GM12878 (cell line): ENCODE results near the gene NUDT9. TPM values are rescaled to one million over a fixed set of nuclear protein-coding genes. Genes with fewer than 3 reads are reported as not detected.
"Not testable (repeated sequence)": the region's sequence is repeated elsewhere in the genome, so short reads cannot be mapped to it uniquely, and the experiment has no call there.

Source experiments
- ATAC-seq: fragments of 200-7000 bp; cut with Tn5 transposase; 3 replicates; pipeline ENCODE4 v1.9.1; 2020; ENCODE audit warnings: mild to moderate bottlenecking, moderate library complexity
- BruUV-seq: library from RNA; stranded (reverse); fragments of 400-500 nt; replicated peaks from 2 replicates; lab custom pipeline; 2021; lab: Mats Ljungman, UMichigan
- CTCF ChIA-PET: fragments of 300-600 bp; sonication (Branson Sonifier 250); formaldehyde crosslinking; extraction: SDS; loops from one replicate; lab custom pipeline; 2021; ENCODE audit warnings: inconsistent platforms; lab: Yijun Ruan, JAX
- POLR2A ChIA-PET: fragments of 350-600 bp; formaldehyde crosslinking; extraction: SDS; loops from one replicate; lab custom pipeline; 2021; ENCODE audit warnings: inconsistent platforms; lab: Charles Lee
- RAD21 ChIA-PET: fragments of 300-600 bp; sonication (Branson Sonifier 250); formaldehyde crosslinking; loops from one replicate; lab custom pipeline; 2023; ENCODE audit warnings: antibody characterized with exemption; ENCODE audit not compliant: unreplicated experiment; lab: Charles Lee
- SMC1A ChIA-PET: fragments of 300-600 bp; sonication (Branson Sonifier 250); formaldehyde crosslinking; loops from one replicate; lab custom pipeline; 2023; ENCODE audit not compliant: unreplicated experiment, uncharacterized antibody; lab: Charles Lee
- DNase-seq: peaks from one replicate; pipeline ENCODE4 v3.0.0-alpha.2; 2011; ENCODE audit warnings: low read depth, low spot score
- FAIRE-seq: peaks from 3 replicates; lab custom pipeline; 2011; peaks lifted over from hg19 to GRCh38; lab: Jason Lieb, UNC
- H2AFZ ChIP-seq: 2 replicates; pipeline ENCODE4 v1.6.0; 2011; ENCODE audit warnings: low read depth, low read length, control low read depth; ENCODE audit not compliant: control insufficient read depth
- H3K27ac ChIP-seq: 2 replicates; pipeline ENCODE4 v1.5.1; 2011; ENCODE audit warnings: control low read depth; ENCODE audit not compliant: control insufficient read depth, insufficient read depth
- H3K27me3 ChIP-seq, 2 experiments: replicated peaks in 1 of 2; 2 replicates each; pipeline versions ENCODE4 v1.6.0 to v1.6.1; 2011; ENCODE audit warnings: low read length in 1 of 2; ENCODE audit not compliant: control insufficient read depth in 2 of 2, insufficient read depth in 2 of 2
- H3K36me3 ChIP-seq, 2 experiments: 2 replicates each; pipeline ENCODE4 v1.5.1; 2011; ENCODE audit warnings: low read length in 1 of 2; ENCODE audit not compliant: control insufficient read depth in 2 of 2, insufficient read depth in 2 of 2
- H3K4me1 ChIP-seq: 2 replicates; pipeline ENCODE4 v1.6.1; 2011; ENCODE audit warnings: mild to moderate bottlenecking, low read length, moderate library complexity, mixed read lengths; ENCODE audit not compliant: control insufficient read depth, insufficient read depth
- H3K4me2 ChIP-seq: 2 replicates; pipeline ENCODE4 v1.6.0; 2011; ENCODE audit warnings: control low read depth; ENCODE audit not compliant: control insufficient read depth, insufficient read depth
- H3K4me3 ChIP-seq: fragments of 200-600 bp; sonication (generic); 2 replicates; pipeline ENCODE4 v1.5.1; 2016
- H3K79me2 ChIP-seq: 2 replicates; pipeline ENCODE4 v1.6.0; 2011; ENCODE audit warnings: low read length; ENCODE audit not compliant: control insufficient read depth, insufficient read depth
- H3K9ac ChIP-seq: 2 replicates; pipeline ENCODE4 v1.8.0; 2011; ENCODE audit warnings: low read length, control low read depth, mixed read lengths; ENCODE audit not compliant: control insufficient read depth, insufficient read depth
- H3K9me3 ChIP-seq: replicated peaks from 3 replicates; pipeline ENCODE4 v1.5.1; 2011; ENCODE audit warnings: mild to moderate bottlenecking, low read length; ENCODE audit not compliant: control insufficient read depth, insufficient read depth
- H4K20me1 ChIP-seq: 2 replicates; pipeline ENCODE4 v1.6.0; 2011; ENCODE audit not compliant: control insufficient read depth, insufficient read depth
- BCL11A ChIP-seq: IDR thresholded peaks from 2 replicates; pipeline ENCODE4 v1.6.1; 2011; ENCODE audit warnings: low read depth, low read length
- BRCA1 ChIP-seq: IDR thresholded peaks from 2 replicates; pipeline ENCODE4 v1.6.1; 2011; ENCODE audit warnings: low read depth, low read length, improper control_type of control experiment
- SKIL ChIP-seq: fragments of 450-650 bp; IDR thresholded peaks from 2 replicates; pipeline ENCODE4 v1.6.1; 2017; ENCODE audit warnings: mild to moderate bottlenecking, low read depth, inconsistent platforms; ENCODE audit not compliant: poor library complexity, severe bottlenecking
- SMAD1 ChIP-seq: fragments of 450-650 bp; IDR thresholded peaks from 2 replicates; pipeline ENCODE4 v1.6.1; 2018; ENCODE audit warnings: mild to moderate bottlenecking, low read depth; ENCODE audit not compliant: partially characterized antibody
- YBX1 ChIP-seq: fragments of 450-650 bp; IDR thresholded peaks from 2 replicates; pipeline ENCODE4 v1.6.1; 2016; ENCODE audit warnings: antibody characterized with exemption
- ZNF622 ChIP-seq: fragments of 450-650 bp; IDR thresholded peaks from 2 replicates; pipeline ENCODE4 v1.6.1; 2017; ENCODE audit warnings: mild to moderate bottlenecking, inconsistent platforms
- WGBS: methylation state at CpG from one replicate; pipeline ENCODE4 v1.1.6; 2016; ENCODE audit warnings: low lambda C conversion rate; ENCODE audit not compliant: insufficient replicate concordance, insufficient coverage; ENCODE audit errors: missing lambda C conversion rate; 5-methylcytosine and 5-hydroxymethylcytosine counted together
- in situ Hi-C: fragments of 300-500 bp; cut with MboI; formaldehyde crosslinking; loops from 9 replicates; pipeline ENCODE4 v1.14.3; 2018; ENCODE audit warnings: mixed read lengths
- intact Hi-C: fragments of 100-400 bp; cut with micrococcal nuclease; formaldehyde crosslinking; loops from one replicate; pipeline ENCODE4 v1.14.2; 2022; ENCODE audit not compliant: unreplicated experiment
- polyA plus RNA-seq, 11 experiments: library from polyadenylated mRNA; depleted of rRNA in 4 of 11; unstranded in 6 of 11; stranded (reverse) in 5 of 11; fragments of >200 nt; fragmentation: Nextera tagmentation in 4 of 11; fragmentation: Illumina TruSeq in 1 of 11; extraction: Ambion mirVana in 4 of 11; extraction: Trizol in 1 of 11; gene quantifications; 1 replicate in 1 of 11; 2 replicates in 10 of 11; pipeline versions ENCODE4 v1.2.1 to v1.2.3, GENCODE V29; 2011 to 2016; ENCODE audit warnings: inconsistent platforms in 2 of 11, missing spikeins in 2 of 11, low read depth in 1 of 11
- total RNA-seq, 4 experiments: library from RNA; depleted of rRNA in 3 of 4; stranded (reverse); fragments of >200 nt in 3 of 4; fragmentation: Illumina TruSeq in 1 of 4; extraction: Trizol in 1 of 4; gene quantifications; 2 replicates each; pipeline versions ENCODE4 v1.2.1 to v1.2.3, GENCODE V29; 2013 to 2021
- TF ChIP-seq, protein P1 (sequence below): fragments of 450-650 bp; IDR thresholded peaks from 2 replicates; pipeline ENCODE4 v1.6.1; 2017; ENCODE audit warnings: mild to moderate bottlenecking
- TF ChIP-seq, protein P2 (sequence below): fragments of 450-650 bp; IDR thresholded peaks from 2 replicates; pipeline ENCODE4 v1.6.1; 2014; ENCODE audit warnings: mild to moderate bottlenecking

The NUDT9 gene
- total and polyA plus RNA-seq, 10 of the 15 experiments (the other 5 are each of a cell fraction or from before 2014, with no cell fraction given), result 8.4 to 28.3 (median 14.6) TPM

GRCh38 chr4:87382931-87383330 is 39.4 kb upstream of the NUDT9 start:
- no peak overlapping the region for H3K4me2 ChIP-seq
- H2AFZ ChIP-seq, result no peak overlapping the region
- no peak overlapping the region for H3K27ac ChIP-seq
- 95% methylated on average over 3 of the region's 3 CpGs for WGBS
- no peaks in the 10 kb centered on the region for H3K9me3 ChIP-seq
- ATAC-seq (no peak), FAIRE-seq (no peak)
- in situ Hi-C loops (no loop called here), intact Hi-C loops (no loop called here)
- SMC1A ChIA-PET, result interaction anchor here (1.2 to 1.7 kb wide), 2 partner anchors 7 to 75 kb away, joined by 3 to 6 read pairs; partner anchors contain the start of gene HSD17B11
- RAD21 ChIA-PET, result interaction anchor here (1.6 to 2.0 kb wide), 3 partner anchors 8 to 65 kb away, joined by 5 to 8 read pairs (median 5); partner anchors contain the start of gene HSD17B11
- peaks cover 3% of the 10 kb centered on the region; the same call in 1 of the 2 replicates for H3K79me2 ChIP-seq
- H3K4me3 ChIP-seq, result no peak overlapping the region
- no TSS peak for BruUV-seq
- no peaks in the 10 kb centered on the region for H4K20me1 ChIP-seq
- POLR2A ChIA-PET, result interaction anchor here (1.0 to 2.0 kb wide), 2 partner anchors 8 to 39 kb away, joined by 4 to 13 read pairs; partner anchors contain the start of genes HSD17B11 and NUDT9
- CTCF ChIA-PET, result interaction anchor here (0.6 to 1.4 kb wide), 3 partner anchors 9 to 84 kb away, joined by 3 to 8 read pairs (median 7); partner anchors contain the start of gene HSD17B11
- TF ChIP-seq, protein P1, sequence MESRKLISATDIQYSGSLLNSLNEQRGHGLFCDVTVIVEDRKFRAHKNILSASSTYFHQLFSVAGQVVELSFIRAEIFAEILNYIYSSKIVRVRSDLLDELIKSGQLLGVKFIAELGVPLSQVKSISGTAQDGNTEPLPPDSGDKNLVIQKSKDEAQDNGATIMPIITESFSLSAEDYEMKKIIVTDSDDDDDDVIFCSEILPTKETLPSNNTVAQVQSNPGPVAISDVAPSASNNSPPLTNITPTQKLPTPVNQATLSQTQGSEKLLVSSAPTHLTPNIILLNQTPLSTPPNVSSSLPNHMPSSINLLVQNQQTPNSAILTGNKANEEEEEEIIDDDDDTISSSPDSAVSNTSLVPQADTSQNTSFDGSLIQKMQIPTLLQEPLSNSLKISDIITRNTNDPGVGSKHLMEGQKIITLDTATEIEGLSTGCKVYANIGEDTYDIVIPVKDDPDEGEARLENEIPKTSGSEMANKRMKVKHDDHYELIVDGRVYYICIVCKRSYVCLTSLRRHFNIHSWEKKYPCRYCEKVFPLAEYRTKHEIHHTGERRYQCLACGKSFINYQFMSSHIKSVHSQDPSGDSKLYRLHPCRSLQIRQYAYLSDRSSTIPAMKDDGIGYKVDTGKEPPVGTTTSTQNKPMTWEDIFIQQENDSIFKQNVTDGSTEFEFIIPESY, result no peak
- TF ChIP-seq BCL11A (no peak), SKIL (no peak), ZNF622 (no peak), SMAD1 (no peak), YBX1 (no peak), BRCA1 (no peak)
- TF ChIP-seq, protein P2, sequence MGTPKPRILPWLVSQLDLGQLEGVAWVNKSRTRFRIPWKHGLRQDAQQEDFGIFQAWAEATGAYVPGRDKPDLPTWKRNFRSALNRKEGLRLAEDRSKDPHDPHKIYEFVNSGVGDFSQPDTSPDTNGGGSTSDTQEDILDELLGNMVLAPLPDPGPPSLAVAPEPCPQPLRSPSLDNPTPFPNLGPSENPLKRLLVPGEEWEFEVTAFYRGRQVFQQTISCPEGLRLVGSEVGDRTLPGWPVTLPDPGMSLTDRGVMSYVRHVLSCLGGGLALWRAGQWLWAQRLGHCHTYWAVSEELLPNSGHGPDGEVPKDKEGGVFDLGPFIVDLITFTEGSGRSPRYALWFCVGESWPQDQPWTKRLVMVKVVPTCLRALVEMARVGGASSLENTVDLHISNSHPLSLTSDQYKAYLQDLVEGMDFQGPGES, result no peak
- TF ChIP-seq, all 136 proteins: peak for 0
- Histone ChIP-seq H3K27me3 (no peaks in the 10 kb centered on the region), H3K36me3 (no peaks in the 10 kb centered on the region; a peak in 1 of 4 replicates), H3K4me1 (no peaks in the 10 kb centered on the region), H3K9ac (no peak overlapping the region)
- DNase-seq, result no peak

DNA sequence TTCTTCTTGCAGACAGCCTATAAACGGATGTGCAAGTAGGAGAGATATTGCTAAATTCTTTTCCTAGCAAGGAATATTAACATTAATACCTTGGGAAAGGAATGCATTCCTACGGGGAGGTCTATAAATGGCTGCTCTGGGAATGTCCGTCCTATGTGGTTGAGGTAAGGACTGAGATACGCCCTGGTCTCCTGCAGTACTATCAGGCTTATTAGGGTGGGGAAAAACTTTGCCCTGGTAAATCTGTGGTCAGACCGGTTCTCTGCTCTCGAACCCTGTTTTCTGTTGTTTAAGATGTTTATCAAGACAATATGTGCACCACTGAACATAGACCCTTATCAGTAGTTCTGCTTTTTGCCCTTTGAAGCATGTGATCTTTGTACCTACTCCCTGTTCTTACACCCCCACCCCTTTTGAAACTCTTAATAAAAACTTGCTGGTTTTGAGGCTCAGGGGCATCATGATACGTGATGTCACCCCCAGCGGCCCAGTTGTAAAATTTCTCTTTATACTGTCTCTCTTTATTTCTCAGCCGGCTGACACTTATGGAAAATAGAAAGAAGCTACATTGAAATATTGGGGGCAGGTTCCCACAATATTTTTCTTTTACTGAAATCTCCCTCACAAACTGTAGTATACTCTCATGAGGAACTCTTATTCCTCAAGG is 37.8 kb upstream of the NUDT9 start:
- DNase-seq, H3K36me3 ChIP-seq, ATAC-seq, H4K20me1 ChIP-seq, in situ Hi-C loops, H3K27me3 ChIP-seq, H3K4me3 ChIP-seq, H3K9ac ChIP-seq, H3K4me2 ChIP-seq, BruUV-seq, H3K4me1 ChIP-seq, SMC1A ChIA-PET, RAD21 ChIA-PET, H3K27ac ChIP-seq, H3K9me3 ChIP-seq, intact Hi-C loops, FAIRE-seq, POLR2A ChIA-PET, H2AFZ ChIP-seq: not testable (repeated sequence)
- CTCF ChIA-PET, result interaction anchor here (1.3 to 1.5 kb wide), 2 partner anchors 8 to 38 kb away, joined by 4 to 7 read pairs; partner anchors contain the start of gene NUDT9
- peaks cover 14% of the 10 kb centered on the region for H3K79me2 ChIP-seq
- 82% methylated on average over 9 of the region's 9 CpGs for WGBS
